Gastrocnemius medialis (tissue), 4 donors: Measurements from ENCODE around the gene DYSF.

Experiments
- POLR2A ChIP-seq, 2 donors: fragments of 450-650 bp; IDR thresholded peaks; one replicate each; pipeline ENCODE4 v1.6.1; 2017; ENCODE audit warnings: antibody characterized with exemption in 2 of 2, mild to moderate bottlenecking in 2 of 2, moderate library complexity in 2 of 2
- TF ChIP-seq, protein P1 (sequence below), 5 experiments: fragments of 450-650 bp in 3 of 5; fragments of 200-600 bp in 2 of 5; sonication (generic) in 2 of 5; IDR thresholded peaks in 4 of 5; conservative IDR thresholded peaks in 1 of 5; 1 replicate in 4 of 5; 2 replicates in 1 of 5; pipeline ENCODE4 v1.5.1; 2016 to 2019; ENCODE audit warnings: antibody characterized with exemption in 5 of 5, mild to moderate bottlenecking in 3 of 5, moderate library complexity in 3 of 5

DNA sequence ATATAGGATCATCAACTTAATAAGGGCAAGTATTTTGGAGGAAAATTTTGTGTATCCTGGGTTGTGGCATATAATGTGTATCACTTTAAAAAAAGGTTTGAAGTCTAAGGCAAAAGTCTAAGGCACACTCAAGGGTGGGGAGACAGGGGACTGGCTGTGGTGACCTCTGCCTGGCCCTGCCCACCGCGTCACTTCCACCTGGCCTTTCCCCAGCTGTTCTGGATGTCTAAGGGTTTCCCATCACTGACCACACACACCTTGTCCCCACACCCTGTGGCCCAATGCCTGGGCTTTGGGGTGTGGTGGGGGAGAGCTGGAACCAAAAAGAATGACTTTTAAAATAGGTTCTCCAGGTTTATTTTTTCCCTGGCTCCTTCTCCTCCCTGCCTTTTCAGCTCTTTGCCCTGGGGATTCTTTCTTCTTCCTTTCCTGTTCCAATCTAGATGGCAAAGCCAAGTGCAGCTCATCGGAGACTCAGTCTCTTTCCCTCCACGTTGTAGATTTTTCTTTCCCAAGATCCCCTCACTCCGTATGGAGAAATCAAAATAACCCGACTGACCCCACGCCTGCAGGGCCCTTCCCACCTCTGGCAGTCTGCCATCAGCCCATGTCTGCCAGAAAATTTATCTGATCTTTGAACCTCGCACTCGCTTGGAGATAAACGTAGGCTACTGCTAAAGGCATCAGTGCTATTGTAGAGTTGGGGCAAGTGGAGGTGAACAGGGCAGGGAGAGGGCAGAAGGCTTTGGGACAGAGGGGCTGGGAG, 257.2 kb downstream of the DYSF start:
- TF ChIP-seq, protein P1, sequence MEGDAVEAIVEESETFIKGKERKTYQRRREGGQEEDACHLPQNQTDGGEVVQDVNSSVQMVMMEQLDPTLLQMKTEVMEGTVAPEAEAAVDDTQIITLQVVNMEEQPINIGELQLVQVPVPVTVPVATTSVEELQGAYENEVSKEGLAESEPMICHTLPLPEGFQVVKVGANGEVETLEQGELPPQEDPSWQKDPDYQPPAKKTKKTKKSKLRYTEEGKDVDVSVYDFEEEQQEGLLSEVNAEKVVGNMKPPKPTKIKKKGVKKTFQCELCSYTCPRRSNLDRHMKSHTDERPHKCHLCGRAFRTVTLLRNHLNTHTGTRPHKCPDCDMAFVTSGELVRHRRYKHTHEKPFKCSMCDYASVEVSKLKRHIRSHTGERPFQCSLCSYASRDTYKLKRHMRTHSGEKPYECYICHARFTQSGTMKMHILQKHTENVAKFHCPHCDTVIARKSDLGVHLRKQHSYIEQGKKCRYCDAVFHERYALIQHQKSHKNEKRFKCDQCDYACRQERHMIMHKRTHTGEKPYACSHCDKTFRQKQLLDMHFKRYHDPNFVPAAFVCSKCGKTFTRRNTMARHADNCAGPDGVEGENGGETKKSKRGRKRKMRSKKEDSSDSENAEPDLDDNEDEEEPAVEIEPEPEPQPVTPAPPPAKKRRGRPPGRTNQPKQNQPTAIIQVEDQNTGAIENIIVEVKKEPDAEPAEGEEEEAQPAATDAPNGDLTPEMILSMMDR (IDR thresholded peaks at IDR 0.05 in 4 of 5, conservative IDR thresholded peaks at IDR 0.05 in 1 of 5): no peak
- no peak for TF ChIP-seq POLR2A (IDR thresholded peaks at IDR 0.05)
